Measurements from ENCODE around the gene RNU2-1. TPM values are rescaled to one million over a fixed set of nuclear protein-coding genes. Genes with fewer than 3 reads are reported as not detected.

The RNU2-1 gene
- total RNA-seq, 1 donor from 2014 or later: 5,011 TPM

GRCh38 chr17:43217614-43218087, 16.1 kb downstream of the RNU2-1 start:
- Mint-ChIP-seq H3K4me1 (ENCODE audit: unreplicated experiment) (peaks cover 7% of the 10 kb centered on the region), H3K27ac (ENCODE audit: unreplicated experiment) (no peak overlapping the region), H3K9me3 (ENCODE audit: unreplicated experiment) (no peaks in the 10 kb centered on the region), H3K36me3 (ENCODE audit: unreplicated experiment) (peaks cover 13% of the 10 kb centered on the region), H3K4me3 (ENCODE audit: unreplicated experiment) (no peak overlapping the region), H3K27me3 (ENCODE audit: unreplicated experiment) (no peaks in the 10 kb centered on the region)
- no peak for TF ChIP-seq CTCF (IDR thresholded peaks at IDR 0.05)
- DNase-seq (ENCODE audit: extremely low spot score, unreplicated experiment): peak; percentile 53

- Mint-ChIP-seq H3K36me3 (ENCODE audit: unreplicated experiment) (peaks cover 13% of the 10 kb centered on the region), H3K27ac (ENCODE audit: unreplicated experiment) (no peak overlapping the region), H3K9me3 (ENCODE audit: unreplicated experiment) (no peaks in the 10 kb centered on the region), H3K4me3 (ENCODE audit: unreplicated experiment) (no peak overlapping the region), H3K4me1 (ENCODE audit: unreplicated experiment) (peaks cover 13% of the 10 kb centered on the region), H3K27me3 (ENCODE audit: unreplicated experiment) (no peaks in the 10 kb centered on the region)
- DNase-seq (ENCODE audit: extremely low spot score, unreplicated experiment): peak; percentile 34
- TF ChIP-seq CTCF (IDR thresholded peaks at IDR 0.05): no peak
Measured at GRCh38 chr17:43216762-43217613, 16.8 kb downstream of the RNU2-1 start.

- H3K9me3 Mint-ChIP-seq (ENCODE audit: unreplicated experiment): no peaks in the 10 kb centered on the region
- H3K4me1 Mint-ChIP-seq (ENCODE audit: unreplicated experiment): peaks cover 18% of the 10 kb centered on the region
- TF ChIP-seq CTCF (IDR thresholded peaks at IDR 0.05): no peak
Measured at GRCh38 chr17:43216369-43216761, 17.4 kb downstream of the RNU2-1 start.

GRCh38 chr17:43215341-43215740, 18.4 kb downstream of the RNU2-1 start:
- TF ChIP-seq CTCF (IDR thresholded peaks at IDR 0.05): no peak
- H3K36me3 Mint-ChIP-seq (ENCODE audit: unreplicated experiment): peaks cover 15% of the 10 kb centered on the region
- H3K27ac Mint-ChIP-seq (ENCODE audit: unreplicated experiment): no peak overlapping the region
- no peaks in the 10 kb centered on the region for H3K9me3 Mint-ChIP-seq (ENCODE audit: unreplicated experiment)
- no peak for DNase-seq (ENCODE audit: extremely low spot score, unreplicated experiment)
- no peak overlapping the region for H3K4me3 Mint-ChIP-seq (ENCODE audit: unreplicated experiment)
- H3K4me1 Mint-ChIP-seq (ENCODE audit: unreplicated experiment): peaks cover 27% of the 10 kb centered on the region
- no peaks in the 10 kb centered on the region for H3K27me3 Mint-ChIP-seq (ENCODE audit: unreplicated experiment)

More at GRCh38 chr17:43216369-43216761, 17.4 kb downstream of the RNU2-1 start:
- Mint-ChIP-seq H3K27me3 (ENCODE audit: unreplicated experiment) (no peaks in the 10 kb centered on the region), H3K27ac (ENCODE audit: unreplicated experiment) (no peak overlapping the region), H3K4me3 (ENCODE audit: unreplicated experiment) (no peak overlapping the region), H3K36me3 (ENCODE audit: unreplicated experiment) (peaks cover 13% of the 10 kb centered on the region)
- peak; percentile 62 for DNase-seq (ENCODE audit: extremely low spot score, unreplicated experiment)

DNA sequence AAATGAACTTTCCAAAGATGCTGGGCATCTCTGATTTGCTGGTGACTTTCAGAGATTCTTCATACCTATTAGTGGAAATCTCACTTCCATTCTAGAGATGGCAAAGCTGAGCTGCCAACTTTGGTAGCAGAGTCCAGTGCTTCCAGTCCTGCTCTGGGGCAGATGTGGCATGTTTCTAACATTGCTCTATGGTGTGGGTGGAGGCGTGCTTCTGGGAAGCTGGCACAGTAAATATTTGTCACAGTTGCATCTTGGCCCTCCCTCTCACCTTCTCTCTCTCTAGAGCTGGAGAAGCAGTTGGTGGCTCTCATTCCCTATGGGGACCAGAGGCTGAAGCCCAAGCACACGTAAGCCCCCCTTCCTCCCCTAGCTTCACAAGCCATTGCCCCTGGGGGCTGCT, 20.2 kb downstream of the RNU2-1 start:
- peaks cover 27% of the 10 kb centered on the region for H3K4me1 Mint-ChIP-seq (ENCODE audit: unreplicated experiment)
- DNase-seq (ENCODE audit: extremely low spot score, unreplicated experiment): no peak
- no peak overlapping the region for H3K4me3 Mint-ChIP-seq (ENCODE audit: unreplicated experiment)
- no peaks in the 10 kb centered on the region for H3K27me3 Mint-ChIP-seq (ENCODE audit: unreplicated experiment)
- peaks cover 24% of the 10 kb centered on the region for H3K36me3 Mint-ChIP-seq (ENCODE audit: unreplicated experiment)
- H3K27ac Mint-ChIP-seq (ENCODE audit: unreplicated experiment): no peak overlapping the region
- TF ChIP-seq CTCF (IDR thresholded peaks at IDR 0.05): no peak
- no peaks in the 10 kb centered on the region for H3K9me3 Mint-ChIP-seq (ENCODE audit: unreplicated experiment)

Data from osteocyte (in vitro differentiated cells).